H1 (cell line): ENCODE data around the gene NEK2. TPM values are rescaled to one million over a fixed set of nuclear protein-coding genes. Genes with fewer than 3 reads are reported as not detected.

Source experiments
- CTCF ChIA-PET: fragments of 300-600 bp; sonication (Branson Sonifier 250); formaldehyde crosslinking; loops from one replicate; lab custom pipeline; 2021; ENCODE audit not compliant: partially characterized antibody; lab: Charles Lee
- POLR2A ChIA-PET: fragments of 300-600 bp; sonication (Branson Sonifier 250); formaldehyde crosslinking; loops from one replicate; lab custom pipeline; 2021; ENCODE audit warnings: inconsistent platforms; ENCODE audit not compliant: partially characterized antibody; lab: Charles Lee
- DNase-seq, 2 experiments: peaks; one replicate each; pipeline versions ENCODE4 v3.0.0 to v3.0.0-alpha.2; 2010 to 2022; ENCODE audit warnings: low spot score in 2 of 2, low read depth in 1 of 2, mixed read lengths in 1 of 2
- FAIRE-seq: peaks from 2 replicates; lab custom pipeline; 2011; peaks lifted over from hg19 to GRCh38; lab: Jason Lieb, UNC
- H2AFZ ChIP-seq: 2 replicates; pipeline ENCODE4 v1.8.1; 2012; ENCODE audit warnings: low read length, inconsistent platforms
- H2AK5ac ChIP-seq: 2 replicates; pipeline ENCODE4 v1.6.1; 2013; ENCODE audit warnings: low read depth, low read length
- H2BK120ac ChIP-seq: replicated peaks from 2 replicates; pipeline ENCODE3; 2013; ENCODE audit warnings: low read depth, low read length, inconsistent platforms
- H2BK12ac ChIP-seq: 2 replicates; pipeline ENCODE4 v1.6.1; 2013; ENCODE audit warnings: low read depth, low read length
- H2BK15ac ChIP-seq: 2 replicates; pipeline ENCODE4 v1.6.1; 2013; ENCODE audit warnings: low read length
- H2BK20ac ChIP-seq: 2 replicates; pipeline ENCODE4 v1.6.1; 2013; ENCODE audit warnings: low read length
- H2BK5ac ChIP-seq: 2 replicates; pipeline ENCODE4 v1.6.1; 2013; ENCODE audit warnings: low read depth, low read length
- H3K14ac ChIP-seq: 2 replicates; pipeline ENCODE4 v1.6.1; 2013; ENCODE audit warnings: inconsistent platforms; ENCODE audit not compliant: insufficient read length
- H3K18ac ChIP-seq: 2 replicates; pipeline ENCODE4 v1.6.1; 2013; ENCODE audit warnings: low read length; ENCODE audit errors: extremely low read depth
- H3K23ac ChIP-seq: 2 replicates; pipeline ENCODE4 v1.6.1; 2013; ENCODE audit warnings: inconsistent platforms; ENCODE audit not compliant: insufficient read length
- H3K23me2 ChIP-seq: 2 replicates; pipeline ENCODE4 v1.6.1; 2013; ENCODE audit warnings: low read depth, low read length
- H3K27ac ChIP-seq: 2 replicates; pipeline ENCODE4 v1.6.1; 2011; ENCODE audit warnings: low read depth, low read length, inconsistent platforms
- H3K27me3 ChIP-seq, 4 experiments: replicated peaks in 1 of 4; 1 replicate in 1 of 4; 2 replicates in 3 of 4; pipeline versions ENCODE4 v1.6.1 to v1.8.1; 2011 to 2013; ENCODE audit warnings: low read length in 3 of 4, mild to moderate bottlenecking in 3 of 4, inconsistent platforms in 2 of 4, mixed read lengths in 2 of 4, moderate library complexity in 1 of 4; ENCODE audit not compliant: control insufficient read depth in 3 of 4, insufficient read depth in 3 of 4; ENCODE audit errors: extremely low read depth in 1 of 4
- H3K36me3 ChIP-seq, 4 experiments: 2 replicates each; pipeline versions ENCODE4 v1.6.1 to v1.8.1; 2011 to 2013; ENCODE audit warnings: mild to moderate bottlenecking in 4 of 4, low read length in 3 of 4, moderate library complexity in 2 of 4, control low read depth in 1 of 4, inconsistent platforms in 1 of 4; ENCODE audit not compliant: insufficient read depth in 4 of 4, control insufficient read depth in 2 of 4
- H3K4ac ChIP-seq: replicated peaks from 2 replicates; pipeline ENCODE3; 2013; ENCODE audit warnings: low read length, low read depth, mixed read lengths, inconsistent platforms; ENCODE audit not compliant: insufficient read length
- H3K4me1 ChIP-seq, 4 experiments: replicated peaks in 1 of 4; 1 replicate in 1 of 4; 2 replicates in 3 of 4; pipeline versions ENCODE4 v1.6.1 to v1.8.1; 2011 to 2013; ENCODE audit warnings: low read length in 3 of 4, inconsistent platforms in 2 of 4, mixed read lengths in 1 of 4; ENCODE audit not compliant: insufficient read depth in 4 of 4, control insufficient read depth in 3 of 4
- H3K4me2 ChIP-seq, 2 experiments: 2 replicates each; pipeline versions ENCODE4 v1.6.1 to v1.8.1; 2011 to 2013; ENCODE audit warnings: low read depth in 2 of 2, low read length in 2 of 2, control low read depth in 1 of 2, inconsistent platforms in 1 of 2, mild to moderate bottlenecking in 1 of 2; ENCODE audit not compliant: insufficient read depth in 1 of 2
- H3K4me3 ChIP-seq, 4 experiments: fragments of 200-600, 300-600 bp in 1 of 4; sonication (generic), shearing (Covaris generic), sonication (Bioruptor Twin) in 1 of 4; 2 replicates each; pipeline versions ENCODE4 v1.5.1 to v1.8.1; 2011 to 2016; ENCODE audit warnings: low read length in 4 of 4, low read depth in 3 of 4, control low read depth in 2 of 4, inconsistent platforms in 2 of 4, mild to moderate bottlenecking in 2 of 4, mixed read lengths in 1 of 4, moderate library complexity in 1 of 4; ENCODE audit not compliant: insufficient read depth in 2 of 4; ENCODE audit errors: extremely low read depth in 1 of 4
- H3K56ac ChIP-seq: replicated peaks from 2 replicates; pipeline ENCODE3; 2013; ENCODE audit warnings: low read depth, mild to moderate bottlenecking, mixed read lengths, low read length, inconsistent platforms; ENCODE audit not compliant: insufficient read length
- H3K79me1 ChIP-seq: 2 replicates; pipeline ENCODE4 v1.6.1; 2013; ENCODE audit warnings: low read depth, low read length, control low read depth
- H3K79me2 ChIP-seq, 2 experiments: 2 replicates each; pipeline versions ENCODE4 v1.6.1 to v1.8.1; 2012 to 2013; ENCODE audit warnings: low read length in 2 of 2, mild to moderate bottlenecking in 2 of 2, inconsistent platforms in 1 of 2; ENCODE audit not compliant: insufficient read depth in 2 of 2, control insufficient read depth in 1 of 2
- H3K9ac ChIP-seq, 4 experiments: replicated peaks in 1 of 4; 1 replicate in 1 of 4; 2 replicates in 3 of 4; pipeline versions ENCODE4 v1.6.1 to v1.8.1; 2011 to 2013; ENCODE audit warnings: low read depth in 3 of 4, low read length in 3 of 4, control low read depth in 2 of 4, mild to moderate bottlenecking in 2 of 4, moderate library complexity in 2 of 4, inconsistent platforms in 1 of 4; ENCODE audit errors: extremely low read depth in 1 of 4
- H3K9me3 ChIP-seq, 2 experiments: 2 replicates each; pipeline versions ENCODE4 v1.6.1 to v1.8.1; 2012 to 2013; ENCODE audit warnings: mild to moderate bottlenecking in 2 of 2, moderate library complexity in 2 of 2, control low read depth in 1 of 2, inconsistent platforms in 1 of 2, low read depth in 1 of 2, low read length in 1 of 2, mixed read lengths in 1 of 2; ENCODE audit not compliant: insufficient read depth in 2 of 2
- H4K20me1 ChIP-seq, 2 experiments: replicated peaks in 1 of 2; 2 replicates each; pipeline versions ENCODE3 to v1.8.1; 2011 to 2013; ENCODE audit warnings: inconsistent platforms in 2 of 2, low read length in 2 of 2, mild to moderate bottlenecking in 1 of 2; ENCODE audit not compliant: insufficient read depth in 2 of 2, control insufficient read depth in 1 of 2
- H4K5ac ChIP-seq: 2 replicates; pipeline ENCODE4 v1.6.1; 2013; ENCODE audit warnings: low read length, low read depth, mixed read lengths, inconsistent platforms; ENCODE audit not compliant: insufficient read length
- H4K8ac ChIP-seq: 2 replicates; pipeline ENCODE4 v1.8.0; 2013; ENCODE audit warnings: mild to moderate bottlenecking, moderate library complexity, low read length, inconsistent platforms; ENCODE audit not compliant: insufficient read depth; ENCODE audit errors: extremely low read depth
- H4K91ac ChIP-seq: replicated peaks from 2 replicates; pipeline ENCODE3; 2013; ENCODE audit warnings: low read length, mixed read lengths, inconsistent platforms; ENCODE audit not compliant: insufficient read length
- ATF2 ChIP-seq: IDR thresholded peaks from 2 replicates; pipeline ENCODE4 v1.6.1; 2012; ENCODE audit warnings: low read length, inconsistent platforms
- BRCA1 ChIP-seq: IDR thresholded peaks from 2 replicates; pipeline ENCODE4 v1.6.1; 2012; ENCODE audit warnings: low read depth, low read length, improper control_type of control experiment
- EP300 ChIP-seq, 2 experiments: IDR thresholded peaks; 1 replicate in 1 of 2; 2 replicates in 1 of 2; pipeline ENCODE4 v1.6.1; 2011 to 2012; ENCODE audit warnings: low read depth in 2 of 2, low read length in 2 of 2, mild to moderate bottlenecking in 2 of 2, borderline replicate concordance in 1 of 2, inconsistent platforms in 1 of 2, moderate library complexity in 1 of 2
- EZH2 ChIP-seq: fragments of 200-600 bp; sonication (generic); IDR thresholded peaks from 2 replicates; pipeline ENCODE4 v1.7.1; 2012; ENCODE audit warnings: low read depth, mild to moderate bottlenecking, moderate library complexity, low read length, inconsistent platforms; ENCODE audit not compliant: severe bottlenecking
- MAX ChIP-seq: IDR thresholded peaks from 2 replicates; pipeline ENCODE4 v1.6.1; 2012; ENCODE audit warnings: inconsistent platforms
- POU5F1 ChIP-seq: IDR thresholded peaks from 2 replicates; pipeline ENCODE4 v1.6.1; 2011; ENCODE audit warnings: low read depth, mild to moderate bottlenecking, low read length, moderate library complexity
- RNF2 ChIP-seq: fragments of 200-900, 300-1000 bp; sonication (generic); IDR thresholded peaks from 2 replicates; pipeline ENCODE4 v1.7.1; 2016; ENCODE audit warnings: borderline replicate concordance, low read depth, mild to moderate bottlenecking, antibody characterized with exemption, low read length; ENCODE audit not compliant: poor library complexity, severe bottlenecking; ENCODE audit errors: missing control alignments
- SIX5 ChIP-seq: IDR thresholded peaks from 2 replicates; pipeline ENCODE4 v1.6.1; 2011; ENCODE audit warnings: mild to moderate bottlenecking, low read depth, low read length
- TCF12 ChIP-seq: IDR thresholded peaks from 2 replicates; pipeline ENCODE4 v1.6.1; 2011; ENCODE audit warnings: low read depth, mild to moderate bottlenecking, low read length
- USF2 ChIP-seq: IDR thresholded peaks from 2 replicates; pipeline ENCODE4 v1.6.1; 2011; ENCODE audit warnings: low read length, improper control_type of control experiment
- WGBS, 2 experiments: shearing (Covaris generic) in 1 of 2; methylation state at CpG; one replicate each; pipeline versions ENCODE4 v1.1.6 to v1.1.7; 2013 to 2015; ENCODE audit warnings: low lambda C conversion rate in 2 of 2, mixed read lengths in 2 of 2, inconsistent platforms in 1 of 2, low coverage in 1 of 2, missing lambda C conversion rate in 1 of 2; ENCODE audit not compliant: insufficient replicate concordance in 2 of 2, insufficient coverage in 1 of 2, insufficient read length in 1 of 2; ENCODE audit errors: extremely low coverage in 1 of 2, missing lambda C conversion rate in 1 of 2; 5-methylcytosine and 5-hydroxymethylcytosine counted together
- polyA plus RNA-seq, 7 experiments: library from polyadenylated mRNA; depleted of rRNA in 3 of 7; stranded (reverse) in 5 of 7; unstranded in 2 of 7; fragments of >200 nt in 5 of 7; fragments of 200-250 nt in 2 of 7; gene quantifications; 1 replicate in 5 of 7; 2 replicates in 1 of 7; 4 replicates in 1 of 7; pipeline versions ENCODE4 v1.2.1 to v1.2.3, GENCODE V29; 2011 to 2013; ENCODE audit warnings: missing spikeins in 2 of 7, mixed read lengths in 2 of 7
- total RNA-seq: library from RNA; stranded (reverse); fragmentation: NEBNext Ultra II Directional; extraction: Animal tissue kit (Norgen Biotek cat#: 25700); gene quantifications from 2 replicates; pipeline ENCODE4 v1.2.1, GENCODE V29; 2021

Gene NEK2
- total and polyA plus RNA-seq, 2 of the 8 experiments (the other 6 are each of a cell fraction or from before 2014, with no cell fraction given): 8.4 to 22.9 TPM

GRCh38 chr1:211652371-211652770, 23.1 kb downstream of the NEK2 start:
- CTCF ChIA-PET: interaction anchor here (0.7 to 10.4 kb wide), 11 partner anchors 12 to 298 kb away, joined by 3 to 154 read pairs (median 6); partner anchors contain the start of gene SLC30A1
- WGBS, 2 experiments: 92% methylated on average over 6 of the region's 6 CpGs; no CpG with 5 or more reads in 1 of the 2 experiments
- no peak overlapping the region for H2BK15ac ChIP-seq
- no peak overlapping the region for H4K8ac ChIP-seq
- no peaks in the 10 kb centered on the region for H3K9me3 ChIP-seq
- H3K36me3 ChIP-seq: no peaks in the 10 kb centered on the region
- H3K4me3 ChIP-seq: no peak overlapping the region
- FAIRE-seq: no peak
- H3K23ac ChIP-seq: no peak overlapping the region
- no peak overlapping the region for H4K91ac ChIP-seq
- H2AK5ac ChIP-seq: no peak overlapping the region
- H2BK12ac ChIP-seq: no peak overlapping the region
- H3K18ac ChIP-seq: no peak overlapping the region
- no peaks in the 10 kb centered on the region for H3K79me2 ChIP-seq
- H3K23me2 ChIP-seq: no peaks in the 10 kb centered on the region
- POLR2A ChIA-PET: no interaction called here
- H2AFZ ChIP-seq: no peak overlapping the region
- no peak overlapping the region for H2BK20ac ChIP-seq
- H3K4me2 ChIP-seq: no peak overlapping the region
- H3K4me1 ChIP-seq: peaks cover 0 to 4% (median 0%) of the 10 kb centered on the region in 4 experiments; a peak in 3 of 7 replicates
- H3K27ac ChIP-seq: no peak overlapping the region
- no peak overlapping the region for H3K4ac ChIP-seq
- H4K5ac ChIP-seq: no peak overlapping the region
- no peak overlapping the region for H3K56ac ChIP-seq
- H3K9ac ChIP-seq: no peak overlapping the region
- no peaks in the 10 kb centered on the region for H4K20me1 ChIP-seq
- H2BK5ac ChIP-seq: no peak overlapping the region
- H3K79me1 ChIP-seq: no peaks in the 10 kb centered on the region
- no peak overlapping the region for H3K14ac ChIP-seq
- H3K27me3 ChIP-seq: no peaks in the 10 kb centered on the region
- H2BK120ac ChIP-seq: no peak overlapping the region
- DNase-seq: no peak
- TF ChIP-seq USF2 (no peak), POU5F1 (no peak), EZH2 (no peak), TCF12 (no peak), SIX5 (no peak), ATF2 (no peak), EP300 (IDR thresholded peaks at IDR 0.05; ENCODE audit: borderline replicate concordance in 1 of 2, low read depth in 2 of 2, low read length in 2 of 2) (no peak), MAX (no peak), BRCA1 (no peak), RNF2 (no peak)
